ENCODE results near the gene KRTAP1-5.
"Not testable (repeated sequence)": the region's sequence is repeated elsewhere in the genome, so short reads cannot be mapped to it uniquely, and the experiment has no call there.

Gene KRTAP1-5

GRCh38 chr17:41004397-41004796 lies 22.6 kb downstream of the KRTAP1-5 start:
- no peak for DNase-seq (ENCODE audit: low read depth)

GRCh38 chr17:41003926-41004325 lies 23.1 kb downstream of the KRTAP1-5 start:
- DNase-seq (ENCODE audit: low read depth), result no peak

- DNase-seq (ENCODE audit: low read depth), result no peak
These were observed 24.2 kb downstream of the KRTAP1-5 start for GRCh38 chr17:41002814-41003213.

GRCh38 chr17:41001795-41002194 lies 25.2 kb downstream of the KRTAP1-5 start:
- DNase-seq (ENCODE audit: low read depth), result no peak

- not testable (repeated sequence) for DNase-seq (ENCODE audit: low read depth)
These were observed 27.4 kb downstream of the KRTAP1-5 start, which contains the start of gene KRTAP3-2 for GRCh38 chr17:40999563-40999962. Gene KRTAP3-2 (minus strand): TSS chr17:40999906. CDS start chr17:40999853, 53 bp downstream.

- no peak for DNase-seq (ENCODE audit: low read depth)
These were observed 29.6 kb downstream of the KRTAP1-5 start for GRCh38 chr17:40997361-40997760.

GRCh38 chr17:40996829-40997228 lies 30.2 kb downstream of the KRTAP1-5 start:
- no peak for DNase-seq (ENCODE audit: low read depth)

- DNase-seq (ENCODE audit: low read depth), result no peak
These were observed 31.9 kb downstream of the KRTAP1-5 start for GRCh38 chr17:40995116-40995515.

- DNase-seq (ENCODE audit: low read depth), result no peak
These were observed 33.2 kb downstream of the KRTAP1-5 start, which contains the start of gene KRTAP3-3 for GRCh38 chr17:40993839-40994238. Gene KRTAP3-3 (minus strand): TSS chr17:40994164. CDS start chr17:40994097, 67 bp downstream.

- no peak for DNase-seq (ENCODE audit: low read depth)
These were observed 33.9 kb downstream of the KRTAP1-5 start for GRCh38 chr17:40993084-40993483.

- DNase-seq (ENCODE audit: low read depth), result no peak
These were observed 34.3 kb downstream of the KRTAP1-5 start for GRCh38 chr17:40992666-40993065.

- no peak for DNase-seq (ENCODE audit: low read depth)
These were observed 40.1 kb downstream of the KRTAP1-5 start for GRCh38 chr17:40986920-40987319.

GRCh38 chr17:40984226-40984625 lies 42.8 kb downstream of the KRTAP1-5 start, which contains the start of gene KRT40:
Gene KRT40 (minus strand): TSS chr17:40984326. CDS start chr17:40984273, 53 bp downstream.
- DNase-seq (ENCODE audit: low read depth), result no peak

- no peak for DNase-seq (ENCODE audit: low read depth)
These were observed 45.9 kb downstream of the KRTAP1-5 start for GRCh38 chr17:40981115-40981514.

GRCh38 chr17:40980596-40980995 lies 46.4 kb downstream of the KRTAP1-5 start:
- DNase-seq (ENCODE audit: low read depth), result no peak

- no peak for DNase-seq (ENCODE audit: low read depth)
These were observed 46.9 kb downstream of the KRTAP1-5 start for GRCh38 chr17:40980117-40980516.

- DNase-seq (ENCODE audit: low read depth), result no peak
These were observed 48.3 kb downstream of the KRTAP1-5 start for GRCh38 chr17:40978575-40979151.

Measured in activated T-cell treated with anti-CD3 and anti-CD28 coated beads for 48 hours (primary cell).